ENCODE results near the gene GRIA1.
"Not testable (repeated sequence)": the region's sequence is repeated elsewhere in the genome, so short reads cannot be mapped to it uniquely, and the experiment has no call there.

GRIA1 gene

DNA sequence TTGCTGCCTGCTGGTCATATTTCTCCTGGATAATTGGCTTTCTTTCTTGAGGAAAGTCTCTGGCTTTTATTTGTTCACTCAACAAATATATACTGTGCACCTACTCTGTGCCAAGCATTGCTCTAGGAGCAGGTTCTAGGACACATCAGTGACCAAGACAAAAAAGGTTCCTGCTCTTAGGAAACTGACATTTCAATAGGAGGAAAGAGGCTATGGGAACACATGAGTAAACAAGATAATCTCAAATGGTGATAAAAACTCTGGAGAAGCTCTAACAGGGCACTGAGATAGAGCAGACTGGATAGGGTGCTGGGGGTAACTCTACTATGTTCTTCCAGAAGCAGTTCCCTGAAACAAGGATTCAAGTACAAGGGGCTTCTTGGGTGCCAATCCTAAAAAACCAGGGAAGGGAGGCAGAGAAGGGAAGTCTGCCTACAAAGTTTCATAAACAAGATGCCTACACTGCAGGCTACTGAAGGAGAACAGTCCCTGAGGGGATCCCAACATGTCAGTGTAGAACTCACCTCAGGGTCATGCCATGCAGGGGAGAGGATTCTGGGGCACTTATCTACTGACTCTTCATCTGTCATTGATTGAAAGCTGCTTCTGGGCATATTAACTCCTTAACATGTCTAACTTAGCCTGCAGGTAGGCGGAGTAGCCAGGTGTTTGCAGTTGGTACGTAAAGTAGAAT lies 181.3 kb downstream of the GRIA1 start:
- no peak for DNase-seq

DNA sequence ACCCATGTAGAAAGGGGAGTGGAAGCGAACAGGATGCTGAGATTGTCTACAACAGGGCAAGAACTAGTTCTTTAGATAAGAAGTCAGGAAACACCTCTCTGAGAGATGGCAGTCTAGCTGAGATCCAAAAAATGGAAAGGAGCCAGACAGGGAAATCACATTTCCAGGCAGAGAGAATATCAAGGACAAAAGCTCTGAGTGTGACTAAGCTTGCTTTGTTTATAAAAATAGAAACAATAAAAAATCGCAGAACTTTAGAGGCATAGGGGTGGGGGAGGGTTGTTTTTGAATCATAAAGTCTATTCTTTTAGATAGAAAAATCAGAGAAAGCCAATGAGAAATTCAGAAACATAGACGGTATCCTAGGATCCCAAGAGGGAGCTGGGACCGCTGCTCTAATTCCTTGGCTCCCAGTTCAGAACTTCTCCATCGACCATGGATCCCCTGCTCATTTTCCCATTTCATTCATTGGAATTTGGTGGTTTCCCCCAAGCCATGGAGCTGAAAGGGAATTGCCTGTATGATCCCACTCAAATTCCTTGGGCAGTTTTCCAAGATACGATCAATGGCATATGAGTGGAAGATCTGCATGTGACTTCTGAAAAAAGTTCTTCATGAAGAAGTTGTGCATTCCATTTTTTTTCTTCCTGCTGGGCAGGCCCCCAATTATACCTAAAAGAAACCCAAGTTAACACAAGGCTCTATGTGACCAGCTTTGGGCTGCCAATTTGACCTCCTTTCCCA lies 182.0 kb downstream of the GRIA1 start:
- DNase-seq = no peak

DNA sequence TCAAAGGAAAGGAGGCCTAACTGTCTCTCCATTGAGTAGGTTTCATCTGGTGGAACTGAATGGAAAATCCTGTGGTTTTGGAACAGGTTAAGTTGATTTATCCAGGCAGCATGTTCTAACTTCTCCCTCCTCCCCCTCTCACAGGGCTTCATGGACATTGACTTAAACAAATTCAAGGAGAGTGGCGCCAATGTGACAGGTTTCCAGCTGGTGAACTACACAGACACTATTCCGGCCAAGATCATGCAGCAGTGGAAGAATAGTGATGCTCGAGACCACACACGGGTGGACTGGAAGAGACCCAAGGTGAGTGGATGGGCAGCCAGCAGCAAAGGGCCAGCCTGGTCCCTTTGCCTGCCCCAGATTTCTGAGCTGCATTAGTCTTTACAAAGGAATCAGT lies 183.9 kb downstream of the GRIA1 start:
- no peak for DNase-seq

DNA sequence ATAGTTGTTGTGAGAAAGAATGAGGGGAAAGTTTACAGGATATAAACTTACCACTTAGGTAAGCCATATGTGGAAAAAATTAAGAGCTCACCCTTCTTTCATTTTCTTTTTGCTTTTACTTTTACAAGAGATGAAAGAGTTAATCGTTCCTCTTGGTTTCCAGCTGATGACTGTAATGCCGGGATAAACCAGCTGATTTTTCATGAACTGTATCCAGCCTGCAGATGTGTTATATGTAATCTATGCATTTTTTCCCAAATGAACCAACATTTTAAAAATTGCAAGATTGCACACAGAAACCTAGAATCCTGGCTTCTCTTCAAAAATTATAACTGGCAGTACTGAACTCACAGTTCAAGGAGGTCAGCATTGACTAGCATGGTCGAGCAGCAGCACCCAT lies 185.9 kb downstream of the GRIA1 start:
- DNase-seq = no peak

DNA sequence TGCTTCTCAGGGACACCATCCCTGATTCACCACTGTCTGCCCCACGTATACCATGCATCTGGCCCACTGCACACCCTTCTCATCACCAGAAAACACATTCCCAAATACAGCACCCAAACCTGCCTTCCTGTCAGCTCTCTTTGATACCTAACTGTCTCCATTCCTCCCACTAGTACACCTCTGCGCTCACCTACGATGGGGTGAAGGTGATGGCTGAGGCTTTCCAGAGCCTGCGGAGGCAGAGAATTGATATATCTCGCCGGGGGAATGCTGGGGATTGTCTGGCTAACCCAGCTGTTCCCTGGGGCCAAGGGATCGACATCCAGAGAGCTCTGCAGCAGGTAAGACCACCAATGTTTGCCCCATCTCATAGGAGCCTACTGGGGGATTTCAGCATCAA lies 186.4 kb downstream of the GRIA1 start:
- no peak for DNase-seq

DNA sequence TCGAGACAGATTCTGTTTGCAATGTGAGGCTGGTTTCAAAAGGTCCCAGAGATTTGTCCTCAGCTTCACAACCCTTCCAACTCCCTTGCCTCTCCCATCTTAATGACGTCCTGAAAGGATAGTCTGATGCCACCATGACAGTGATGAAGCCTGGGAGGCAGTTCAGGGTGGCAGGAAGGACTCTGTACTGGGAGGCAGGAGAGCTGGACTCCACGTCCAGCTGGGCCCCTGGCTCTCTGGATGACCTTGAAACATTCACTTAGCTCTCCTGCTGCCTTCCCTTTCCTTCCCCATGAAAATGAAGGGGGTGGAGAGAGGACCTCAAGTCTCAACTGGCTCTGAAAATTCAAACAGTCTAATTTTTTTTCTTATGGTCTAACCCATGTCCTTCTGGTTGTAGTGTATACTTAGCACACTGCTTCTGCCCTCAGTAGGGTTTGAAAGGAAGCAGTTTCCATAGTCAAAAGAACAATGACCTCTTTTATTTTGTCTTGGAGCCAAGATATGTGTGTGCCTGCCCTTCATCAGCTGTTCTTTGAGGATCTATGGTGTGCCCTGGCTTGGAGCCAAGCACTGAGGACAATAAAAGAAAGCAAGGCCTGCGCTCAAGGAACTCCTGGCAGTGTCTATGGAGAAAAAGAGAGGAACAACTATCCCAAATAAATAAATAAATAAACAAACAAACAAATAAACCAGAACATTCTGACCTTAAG lies 188.3 kb downstream of the GRIA1 start:
- no peak for DNase-seq

DNA sequence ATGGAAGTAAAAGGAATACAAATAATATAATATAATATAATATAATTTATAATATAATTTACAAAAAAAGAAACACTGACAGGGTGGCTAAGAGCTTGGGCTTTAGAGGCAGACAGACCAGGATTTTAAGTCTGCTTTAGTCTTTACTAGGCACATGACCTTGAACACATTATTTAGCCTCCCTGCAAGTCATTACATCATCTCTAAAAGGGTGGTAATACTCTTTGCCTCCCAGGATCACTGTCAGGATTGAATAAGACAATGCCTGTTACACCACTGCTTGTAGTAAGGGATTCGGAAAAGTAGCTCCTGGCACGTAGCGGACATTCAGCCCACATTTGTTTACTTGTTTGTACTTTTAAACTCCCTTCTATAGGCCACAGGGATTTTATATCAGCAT lies 199.8 kb downstream of the GRIA1 start:
- DNase-seq = no peak

DNA sequence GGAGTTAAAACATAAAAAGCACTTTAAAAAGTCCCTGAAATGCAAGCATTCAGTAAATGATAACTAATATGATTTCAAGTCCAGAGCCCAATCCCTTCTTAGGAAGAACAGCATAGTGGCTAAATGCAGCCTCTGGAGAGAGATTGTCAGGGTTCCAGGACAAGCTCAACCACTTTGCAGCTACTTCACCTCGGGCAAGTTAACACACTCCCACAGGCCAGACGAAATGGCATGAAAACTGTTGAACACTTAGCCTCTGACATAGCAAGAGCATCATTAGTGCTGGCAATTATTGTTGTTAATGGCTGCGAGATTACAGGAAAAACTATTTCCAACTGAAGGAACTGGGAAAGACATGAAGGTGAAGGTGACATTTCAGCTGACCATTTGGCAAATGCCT lies 205.8 kb downstream of the GRIA1 start:
- DNase-seq = no peak

DNA sequence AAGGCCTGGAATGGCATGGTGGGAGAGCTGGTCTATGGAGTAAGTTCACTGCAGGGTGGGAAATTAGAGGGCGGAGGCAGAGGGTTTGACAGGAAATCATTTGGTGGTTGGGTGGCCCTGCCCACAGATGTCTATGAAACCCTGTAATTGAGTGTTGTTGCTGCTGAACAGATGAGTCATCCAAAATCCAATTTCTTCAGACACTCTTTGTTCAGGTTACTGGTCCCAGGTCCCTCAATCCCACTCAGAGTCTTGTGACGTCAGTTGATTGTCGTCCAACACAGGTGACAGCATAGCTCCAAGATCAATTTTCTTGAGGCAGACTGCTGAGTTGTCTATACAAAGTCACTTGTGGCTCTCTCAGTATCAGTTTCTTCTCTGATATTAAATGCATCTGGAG lies 208.6 kb downstream of the GRIA1 start:
- no peak for DNase-seq

DNA sequence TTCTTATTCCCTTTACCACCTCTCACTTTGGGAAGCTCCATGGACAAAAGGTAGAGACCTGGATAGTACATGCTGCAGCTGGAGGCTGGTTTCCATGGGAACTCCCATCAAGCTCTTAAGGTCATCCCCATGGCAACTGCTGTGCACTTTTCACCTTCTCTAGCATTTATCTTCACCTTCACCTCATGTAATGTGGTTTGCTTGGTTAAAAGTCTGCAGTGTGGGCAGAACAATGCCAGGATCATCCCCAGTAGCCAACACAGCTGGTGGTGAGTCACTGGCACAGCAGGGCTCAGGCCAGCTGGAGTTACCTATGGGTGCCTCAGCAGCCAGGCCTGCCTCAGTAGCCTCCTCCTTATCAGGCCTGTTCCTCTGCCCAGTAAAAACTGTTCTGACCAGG lies 210.5 kb downstream of the GRIA1 start:
- no peak for DNase-seq

DNA sequence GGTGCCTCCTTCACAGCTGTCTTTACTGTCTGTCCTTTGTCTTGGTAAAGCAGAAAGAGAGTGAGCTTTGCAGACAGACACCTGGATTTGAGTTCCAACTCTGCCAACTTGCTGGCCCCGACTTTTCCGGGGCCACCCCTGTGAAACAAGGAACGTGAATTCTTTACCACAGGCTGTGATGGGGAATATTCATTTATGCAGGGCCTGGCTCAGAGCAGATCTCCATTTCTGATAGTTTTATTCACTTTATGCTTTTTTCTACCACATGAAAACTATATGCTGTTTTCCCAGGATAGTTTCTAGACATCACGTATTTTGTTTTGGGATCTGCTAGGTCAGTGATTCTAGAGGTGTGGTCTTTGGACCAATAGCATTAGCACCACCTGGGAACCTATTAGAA lies 211.8 kb downstream of the GRIA1 start:
- no peak for DNase-seq

DNA sequence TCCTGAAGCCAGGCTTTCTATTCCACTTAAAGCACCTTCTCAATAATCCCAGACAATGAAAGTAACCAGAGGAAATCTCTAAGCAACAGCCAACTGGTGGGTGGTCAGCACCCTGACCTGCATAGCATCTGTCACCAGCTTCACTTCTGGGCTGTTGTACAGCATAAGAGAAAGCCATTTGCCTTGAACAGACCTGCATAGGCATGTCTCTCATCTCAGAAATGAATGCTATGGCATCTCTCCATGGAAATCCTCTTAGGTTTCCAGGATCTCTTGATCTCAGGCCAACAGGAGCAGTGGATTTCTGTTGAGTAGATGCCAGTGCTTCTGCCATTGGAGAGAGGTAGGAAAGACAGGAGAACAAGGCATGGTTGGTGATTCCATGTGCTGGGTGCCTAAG lies 213.6 kb downstream of the GRIA1 start:
- no peak for DNase-seq

DNA sequence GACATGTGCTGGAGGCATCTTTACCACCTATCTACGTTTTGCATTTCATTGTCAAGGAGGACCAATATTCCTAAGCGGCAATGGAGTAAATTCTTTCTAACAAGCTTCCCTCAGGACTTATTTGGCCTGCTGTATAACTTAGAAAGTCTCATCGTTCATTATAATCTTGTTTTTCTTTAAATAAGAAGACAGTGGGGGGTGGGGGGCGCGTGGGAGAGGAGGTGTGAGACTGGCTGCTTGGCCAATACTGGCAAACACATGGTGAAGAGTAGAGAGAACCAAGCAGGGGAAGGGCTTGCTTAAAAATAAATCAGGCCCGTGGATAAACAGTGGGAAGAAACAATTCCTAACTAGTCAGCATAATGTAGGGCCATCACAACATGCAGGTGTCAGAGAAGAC lies 217.2 kb downstream of the GRIA1 start:
- no peak for DNase-seq

DNA sequence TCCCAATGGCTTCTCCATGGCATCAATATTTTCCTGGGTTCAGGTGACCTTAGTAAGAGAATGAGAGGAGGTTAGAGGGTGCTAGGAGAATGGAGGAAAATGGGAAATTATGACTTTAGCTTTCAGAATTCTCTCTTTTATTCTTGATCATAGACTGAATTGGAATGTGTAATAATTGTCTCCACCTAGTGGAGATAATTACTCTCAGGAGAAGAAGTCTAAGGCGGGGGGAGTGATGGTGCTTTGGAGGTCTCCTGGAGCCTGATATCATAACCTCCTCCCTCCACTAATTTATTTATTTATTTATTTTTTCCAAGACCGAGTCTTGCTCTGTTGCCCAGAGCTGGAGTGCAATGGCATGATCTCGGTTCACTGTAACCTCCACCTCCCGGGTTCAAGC lies 221.3 kb downstream of the GRIA1 start:
- DNase-seq = no peak

DNA sequence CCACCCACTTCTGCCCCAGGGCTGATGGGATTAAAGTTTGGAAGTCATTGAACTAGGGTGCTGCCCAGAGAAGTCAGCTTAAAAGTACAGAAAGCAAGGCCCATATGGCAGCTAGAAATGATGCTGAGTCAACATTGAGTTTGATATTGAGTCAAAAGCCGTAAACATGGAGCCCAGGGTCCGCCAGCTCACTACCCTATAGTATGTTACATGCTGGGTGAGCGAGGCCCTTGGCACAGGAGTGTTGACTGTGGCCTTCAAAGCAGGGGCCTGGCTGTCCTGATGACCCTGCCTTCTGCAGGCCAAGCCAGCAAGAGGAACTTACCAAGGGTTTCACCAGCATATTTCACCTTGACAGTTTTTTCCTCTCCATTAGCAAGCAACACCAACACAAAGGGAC lies 222.5 kb downstream of the GRIA1 start:
- no peak for DNase-seq

DNA sequence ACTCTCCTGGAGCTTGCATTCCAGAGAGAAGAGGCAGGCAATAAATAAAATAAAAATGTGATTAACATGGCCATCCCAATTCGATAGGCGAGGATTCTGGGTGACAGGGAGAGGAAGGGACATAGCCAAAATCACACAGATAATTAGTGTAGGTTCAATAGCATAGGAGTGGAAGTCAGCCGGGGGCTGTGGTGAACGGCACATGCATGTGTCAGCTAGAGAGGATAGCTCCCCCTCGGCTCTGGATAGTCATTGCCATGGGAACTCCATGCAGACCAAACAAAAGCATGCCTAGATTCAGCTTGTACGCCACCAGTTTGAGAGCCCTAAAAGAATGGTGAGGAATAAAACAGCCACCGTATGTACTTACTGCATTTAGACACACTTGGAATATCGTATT lies 223.5 kb downstream of the GRIA1 start:
- no peak for DNase-seq

DNA sequence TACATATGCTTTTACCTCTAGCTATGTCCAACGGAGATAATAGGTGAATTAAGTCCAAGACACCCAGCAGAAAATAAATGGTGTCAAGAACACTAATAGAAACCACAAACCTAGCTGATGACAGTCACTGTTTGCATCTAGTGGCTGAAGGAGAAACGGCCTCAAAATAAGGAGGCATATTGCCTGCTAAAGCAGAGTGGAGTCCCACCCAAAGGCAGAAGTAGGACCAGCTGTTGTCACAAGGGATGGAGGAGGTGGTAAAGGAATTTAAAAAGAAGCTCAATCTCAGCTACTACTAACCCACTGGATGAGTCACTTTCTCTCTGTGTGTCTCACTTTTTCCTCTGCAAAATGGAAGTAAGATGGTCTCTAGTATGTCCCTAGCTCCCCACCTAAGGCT lies 224.3 kb downstream of the GRIA1 start:
- no peak for DNase-seq

DNA sequence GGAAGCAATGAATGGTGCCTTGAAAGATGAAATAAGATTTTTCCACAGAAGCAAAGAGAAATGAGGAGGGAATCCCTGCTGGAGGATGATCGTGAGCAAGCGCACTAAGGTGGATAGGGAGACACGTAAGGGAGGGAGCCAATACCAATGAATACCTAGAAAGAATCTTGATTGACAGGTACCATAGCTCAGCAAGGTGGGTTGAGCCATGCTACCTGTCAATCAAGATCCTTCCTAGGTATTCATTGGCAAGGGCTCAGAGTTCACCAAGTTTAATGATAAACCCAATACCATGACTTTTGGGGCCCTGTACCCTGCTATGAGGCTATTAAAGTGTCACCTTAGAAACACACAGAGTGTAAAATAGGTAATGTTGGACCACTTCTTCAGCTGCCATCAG lies 226.8 kb downstream of the GRIA1 start:
- no peak for DNase-seq

DNA sequence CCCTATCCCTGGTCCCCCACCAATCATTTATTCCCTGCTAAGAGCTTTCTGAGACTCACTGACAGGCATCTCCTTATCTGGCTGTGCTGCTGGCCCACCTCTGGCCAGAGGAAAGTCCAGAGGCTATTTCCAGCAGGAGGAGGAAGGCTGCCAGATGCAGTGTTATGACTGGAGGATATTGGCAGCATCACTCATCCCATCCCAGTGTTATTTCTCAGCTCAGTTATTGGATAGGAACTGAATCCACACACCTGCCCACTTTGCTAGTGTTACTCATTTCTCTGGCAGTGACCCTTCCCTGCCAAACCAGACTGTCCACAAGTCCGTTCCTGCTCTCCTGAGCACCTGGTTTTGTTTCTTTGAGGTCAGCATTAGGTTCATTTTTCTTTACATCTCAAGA lies 228.2 kb downstream of the GRIA1 start:
- DNase-seq = no peak

DNA sequence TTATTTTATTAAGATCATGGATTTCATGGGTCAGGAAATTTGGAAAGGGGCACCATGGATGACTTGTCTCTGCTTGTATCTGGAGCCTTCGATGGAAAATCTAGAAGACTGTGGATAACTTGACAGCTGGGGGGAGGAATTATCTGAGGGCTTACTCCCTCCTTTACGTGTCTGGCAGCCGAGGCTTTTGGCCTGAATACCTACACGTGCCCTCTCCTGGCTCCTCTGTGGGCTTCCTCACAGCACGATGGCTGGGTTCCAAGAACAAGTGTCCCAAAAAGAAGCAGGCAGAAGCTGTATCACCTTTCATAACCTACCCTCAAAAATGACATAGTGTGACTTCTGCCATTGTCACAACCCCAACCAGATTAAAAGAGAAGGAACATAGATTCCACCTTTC lies 228.9 kb downstream of the GRIA1 start:
- no peak for DNase-seq

DNA sequence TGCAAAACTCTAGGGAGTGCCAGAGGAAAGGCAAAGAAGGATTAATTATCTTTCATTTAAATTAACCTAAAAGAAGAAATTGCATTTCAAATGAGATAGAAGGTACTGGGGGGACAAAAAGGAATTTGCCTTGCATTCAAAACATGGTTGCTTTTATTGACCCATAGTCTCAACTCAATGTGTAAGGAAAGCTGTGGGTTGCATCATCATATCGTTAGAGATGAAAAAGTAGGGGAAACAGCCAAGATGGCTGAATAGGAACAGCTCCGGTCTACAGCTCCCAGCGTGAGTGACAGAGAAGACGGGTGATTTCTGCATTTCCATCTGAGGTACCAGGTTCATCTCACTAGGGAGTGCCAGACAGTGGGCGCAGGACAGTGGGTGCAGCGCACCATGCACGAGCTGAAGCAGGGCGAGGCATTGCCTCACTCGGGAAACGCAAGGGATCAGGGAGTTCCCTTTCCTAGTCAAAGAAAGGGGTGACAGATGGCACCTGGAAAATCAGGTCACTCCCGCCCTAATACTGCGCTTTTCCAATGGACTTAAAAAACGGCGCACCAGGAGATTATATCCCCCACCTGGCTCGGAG lies 232.6 kb downstream of the GRIA1 start:
- not testable (repeated sequence) for DNase-seq

DNA sequence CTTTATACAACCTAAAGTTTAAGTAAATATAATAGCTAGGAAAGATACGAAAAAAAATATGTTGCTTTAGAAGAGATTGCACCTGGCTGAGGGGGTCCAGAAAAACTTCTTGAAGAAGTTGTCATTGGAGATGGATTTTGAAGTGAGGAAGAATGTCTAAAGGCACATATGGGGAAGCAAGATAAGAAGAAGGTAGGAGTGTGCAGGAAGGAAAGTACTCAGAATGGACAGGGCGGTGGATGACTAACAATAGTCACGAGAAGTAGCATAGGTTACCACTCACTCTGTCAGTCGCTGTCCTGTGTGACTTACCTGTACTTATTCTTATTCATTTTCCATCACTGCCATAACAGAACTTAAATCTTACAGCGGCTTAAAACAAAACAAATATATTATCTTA lies 251.6 kb downstream of the GRIA1 start:
- no peak for DNase-seq

DNA sequence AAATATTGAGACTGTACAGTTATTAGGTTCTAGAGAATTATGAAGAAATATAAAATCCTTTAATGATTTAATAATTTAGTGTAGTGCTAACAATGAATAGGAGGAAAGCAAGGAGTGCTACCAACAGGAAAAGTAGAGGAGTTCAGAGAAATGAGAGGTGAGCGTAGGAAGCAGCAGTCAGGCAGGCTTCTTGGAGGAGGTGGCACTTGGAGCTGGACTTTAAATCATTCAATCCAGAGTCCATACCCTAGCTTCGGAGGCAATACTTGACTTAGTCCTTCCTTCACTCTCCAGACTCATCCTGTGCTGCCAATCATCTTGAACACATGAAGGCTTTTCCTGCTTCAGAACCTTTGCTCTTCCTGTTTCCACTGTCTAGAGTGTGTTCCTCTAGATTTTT lies 254.3 kb downstream of the GRIA1 start:
- DNase-seq = no peak

Data from activated naive CD4-positive, alpha-beta T cell treated with Interleukin-2 at 50 U/mL for 16 hours (primary cell).